GM11168 (cell line): Measurements from ENCODE around the gene CPA1.
"Not testable (repeated sequence)": the region's sequence is repeated elsewhere in the genome, so short reads cannot be mapped to it uniquely, and the experiment has no call there.

Experiments used
- in situ Hi-C: fragments of 300-500 bp; cut with MboI; formaldehyde crosslinking; loops from one replicate; pipeline ENCODE4 v1.12.0; 2022; ENCODE audit warnings: low sequenced_read_pairs; ENCODE audit not compliant: unreplicated experiment

The CPA1 gene

DNA sequence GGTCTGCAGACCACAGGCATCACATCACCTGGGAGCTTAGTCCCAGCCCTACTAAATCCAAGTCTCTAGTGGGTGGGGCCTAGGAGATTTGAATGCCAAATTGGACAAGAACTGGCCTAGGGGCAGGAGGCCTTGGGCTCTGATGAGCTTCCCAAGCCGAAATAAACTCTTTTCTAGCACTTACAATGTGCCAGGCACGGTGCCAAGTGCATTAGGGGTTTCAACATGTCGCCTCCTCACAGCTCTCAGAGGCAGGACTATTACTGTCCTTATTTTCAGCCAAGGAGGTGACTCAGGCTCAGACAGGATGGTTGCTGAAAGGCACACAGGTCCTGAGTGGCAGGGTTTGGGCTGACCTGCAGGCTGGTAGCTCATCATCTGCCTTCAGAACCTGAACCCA lies 9.2 kb upstream of the CPA1 start:
- in situ Hi-C loops = no loop called here

DNA sequence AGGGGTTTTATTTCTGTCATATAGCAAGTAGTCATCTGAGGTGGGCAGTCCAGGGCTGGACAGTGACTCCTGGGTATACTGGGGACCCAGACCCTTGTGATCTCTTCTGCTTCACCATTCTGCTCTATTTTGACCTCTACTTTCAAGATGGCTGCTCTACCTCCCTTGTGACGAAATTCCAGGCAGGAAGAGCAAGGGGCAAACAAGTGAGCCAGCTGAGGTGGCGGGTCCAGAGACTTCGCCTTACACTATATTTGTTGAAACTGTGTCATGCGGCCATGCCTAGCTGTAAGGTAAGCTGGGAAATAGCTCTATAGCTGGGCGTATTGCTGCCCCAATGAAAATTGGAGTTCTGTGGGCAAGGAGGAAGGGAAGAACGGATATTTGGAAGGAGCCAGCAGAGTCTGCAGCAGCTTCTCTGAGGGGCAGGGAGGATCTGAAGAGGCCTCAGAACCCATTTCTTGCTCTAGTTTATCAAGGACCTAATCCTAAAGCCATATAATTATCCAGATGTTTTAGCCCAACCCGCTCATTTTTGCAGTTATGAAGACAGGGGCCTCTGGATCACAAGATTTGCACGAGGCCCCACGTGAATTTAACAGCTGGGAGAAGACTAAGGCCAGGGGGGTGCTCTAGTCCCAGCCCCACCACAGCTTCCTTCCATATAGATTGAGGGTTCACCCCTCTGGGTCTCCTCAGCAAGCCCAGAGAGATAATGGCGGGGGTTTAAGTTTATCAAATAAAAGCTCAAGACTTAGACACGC lies 7.7 kb upstream of the CPA1 start:
- in situ Hi-C loops = no loop called here

DNA sequence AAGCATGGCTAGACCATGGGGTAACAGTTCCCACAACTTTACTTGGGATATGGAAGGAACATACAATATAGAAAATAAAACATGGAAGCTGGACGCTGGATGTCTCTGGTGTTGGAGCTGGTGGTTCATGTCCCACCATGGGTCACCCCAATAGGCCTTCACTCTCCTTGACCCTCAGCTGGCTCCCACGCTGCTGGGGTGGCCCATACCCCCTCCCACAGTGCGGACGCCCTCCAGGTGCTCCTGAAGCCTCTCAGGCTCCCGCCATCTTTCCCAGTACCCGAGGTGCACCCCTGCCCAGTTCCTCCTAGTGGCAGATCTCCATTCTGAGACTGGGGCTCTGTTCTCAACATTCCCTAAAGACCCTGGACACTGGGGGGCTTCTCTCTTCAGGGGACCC lies 5.8 kb upstream of the CPA1 start:
- in situ Hi-C loops = no loop called here

DNA sequence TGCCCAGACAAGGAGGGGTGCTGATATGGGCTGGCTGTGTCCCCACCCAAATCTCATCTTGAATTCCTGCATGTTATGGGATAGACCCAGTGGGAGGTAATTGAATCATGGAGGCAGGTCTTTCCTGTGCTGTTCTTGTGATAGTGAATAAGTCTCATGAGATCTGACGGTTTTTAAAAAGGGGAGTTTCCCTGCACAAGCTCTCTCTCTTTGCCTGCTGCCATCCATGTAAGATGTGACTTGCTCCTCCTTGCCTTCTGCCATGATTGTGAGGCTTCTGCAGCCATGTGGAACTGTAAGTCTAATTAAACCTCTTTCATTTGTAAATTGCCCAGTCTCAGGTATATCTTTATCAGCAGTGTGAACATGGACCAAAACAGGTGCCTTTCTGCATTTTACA lies 3.8 kb upstream of the CPA1 start:
- in situ Hi-C loops = not testable (repeated sequence)

DNA sequence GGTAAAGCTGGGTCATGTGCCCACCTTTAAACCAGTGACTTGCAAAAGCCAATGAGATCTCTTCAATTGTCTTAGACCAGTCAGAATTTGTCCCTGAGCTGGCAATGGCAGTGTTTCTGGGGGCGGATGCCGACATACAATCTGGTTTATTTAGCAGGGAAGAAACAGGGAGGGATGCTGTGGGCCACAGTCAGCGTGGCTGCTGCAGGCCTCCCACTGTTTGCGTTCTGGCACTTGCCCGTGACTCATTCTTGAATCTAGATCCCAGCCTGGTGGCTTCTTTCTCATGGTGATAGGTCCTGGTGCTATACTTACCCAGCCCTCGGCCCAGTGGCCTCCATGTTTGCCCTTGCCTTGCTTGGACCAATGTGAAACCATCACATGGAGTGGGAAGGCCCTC lies 3.1 kb upstream of the CPA1 start:
- in situ Hi-C loops = no loop called here

DNA sequence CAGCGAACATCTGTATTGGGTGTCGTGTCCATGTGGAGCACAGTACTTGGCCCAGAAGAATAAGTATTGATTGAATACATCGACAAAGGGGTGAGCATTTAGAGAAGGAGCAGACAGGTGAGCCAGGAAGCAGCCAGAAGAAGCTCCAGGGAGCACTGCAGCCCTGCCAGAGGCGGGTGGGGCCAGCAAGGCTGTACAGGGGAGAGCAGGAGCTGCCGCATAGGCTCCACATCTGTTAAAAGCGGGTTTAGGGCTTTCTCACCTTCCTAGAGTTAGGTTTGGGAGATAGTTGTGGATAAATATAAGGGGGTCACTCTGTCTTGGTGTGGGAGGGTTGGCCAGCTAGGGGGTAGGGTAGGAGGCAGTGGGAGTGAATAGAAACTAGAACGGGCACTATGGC lies 1.3 kb upstream of the CPA1 start:
- in situ Hi-C loops = no loop called here

DNA sequence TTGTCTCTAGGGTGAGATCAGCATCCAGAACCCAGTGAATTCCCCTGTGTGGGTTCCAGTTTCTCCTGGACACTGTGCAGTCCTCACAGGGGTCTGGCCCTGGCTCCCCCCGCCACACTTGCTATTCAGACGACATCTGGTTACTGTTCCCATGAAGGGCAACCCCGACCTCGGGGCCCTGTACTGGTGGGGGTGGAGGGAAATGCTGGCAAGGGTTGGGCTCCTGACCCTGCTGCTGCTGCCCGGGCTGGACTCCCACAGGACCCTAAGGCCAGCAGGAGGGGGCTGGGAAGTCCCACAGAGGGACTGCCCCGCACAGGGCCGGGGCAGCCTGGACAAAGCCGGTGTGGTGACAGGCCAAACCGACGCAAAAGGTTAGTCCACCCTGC lies 768 bp upstream of the CPA1 start:
- in situ Hi-C loops = no loop called here

DNA sequence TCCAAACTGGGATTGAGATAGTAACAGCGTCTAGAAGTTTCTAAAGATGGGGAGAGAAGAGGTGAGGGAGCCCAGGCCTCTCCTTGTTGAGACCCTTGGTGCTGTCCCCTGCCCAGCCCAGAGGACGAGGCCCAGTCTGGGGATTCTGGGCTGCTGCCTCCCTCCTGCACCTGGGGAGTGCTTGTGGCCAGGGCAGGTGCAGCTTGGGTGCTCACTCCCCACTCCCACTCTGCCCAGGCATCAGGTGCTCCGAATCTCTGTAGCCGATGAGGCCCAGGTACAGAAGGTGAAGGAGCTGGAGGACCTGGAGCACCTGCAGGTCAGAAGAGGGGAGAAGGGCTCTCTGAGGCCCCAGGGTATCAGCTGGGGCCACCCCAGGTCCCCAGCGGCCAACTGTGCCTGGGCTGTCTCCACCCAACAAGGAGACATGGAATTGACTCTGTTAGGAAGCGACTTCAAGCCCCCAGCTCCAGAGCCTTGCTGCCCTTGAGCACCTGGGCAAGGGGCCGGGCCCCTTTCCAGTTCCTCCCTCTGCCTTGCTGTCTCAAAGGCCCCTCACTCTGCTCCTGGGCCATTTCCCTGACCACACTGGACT lies 664 bp downstream of the CPA1 start:
- in situ Hi-C loops = no loop called here

DNA sequence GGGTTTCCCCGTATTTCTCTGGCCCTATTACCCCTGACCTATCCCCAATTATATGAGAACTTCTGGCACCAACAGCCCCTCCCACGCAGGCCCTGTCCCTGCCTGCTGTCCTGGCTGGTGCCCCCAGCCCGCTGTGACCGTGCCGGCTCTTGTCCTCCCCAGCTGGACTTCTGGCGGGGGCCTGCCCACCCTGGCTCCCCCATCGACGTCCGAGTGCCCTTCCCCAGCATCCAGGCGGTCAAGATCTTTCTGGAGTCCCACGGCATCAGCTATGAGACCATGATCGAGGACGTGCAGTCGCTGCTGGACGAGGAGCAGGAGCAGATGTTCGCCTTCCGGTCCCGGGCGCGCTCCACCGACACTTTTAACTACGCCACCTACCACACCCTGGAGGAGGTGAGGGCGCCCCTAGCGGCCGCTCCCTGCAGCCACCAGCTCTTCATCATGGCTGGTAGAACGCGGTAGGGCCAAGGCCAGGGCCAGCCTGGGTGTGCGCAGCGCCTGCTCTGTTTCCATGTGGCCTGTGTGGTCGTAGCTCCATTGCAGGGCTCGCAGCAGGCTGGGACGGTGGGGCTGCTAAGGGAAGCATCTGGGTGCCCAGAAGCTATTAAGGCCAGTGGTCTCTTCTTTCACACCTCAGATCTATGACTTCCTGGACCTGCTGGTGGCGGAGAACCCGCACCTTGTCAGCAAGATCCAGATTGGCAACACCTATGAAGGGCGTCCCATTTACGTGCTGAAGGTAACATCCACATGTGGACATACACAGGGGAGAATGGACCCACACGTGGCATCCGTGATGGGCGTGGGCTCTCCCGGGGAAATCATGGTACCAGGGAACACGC lies 1.4 kb downstream of the CPA1 start:
- in situ Hi-C loops = no loop called here

DNA sequence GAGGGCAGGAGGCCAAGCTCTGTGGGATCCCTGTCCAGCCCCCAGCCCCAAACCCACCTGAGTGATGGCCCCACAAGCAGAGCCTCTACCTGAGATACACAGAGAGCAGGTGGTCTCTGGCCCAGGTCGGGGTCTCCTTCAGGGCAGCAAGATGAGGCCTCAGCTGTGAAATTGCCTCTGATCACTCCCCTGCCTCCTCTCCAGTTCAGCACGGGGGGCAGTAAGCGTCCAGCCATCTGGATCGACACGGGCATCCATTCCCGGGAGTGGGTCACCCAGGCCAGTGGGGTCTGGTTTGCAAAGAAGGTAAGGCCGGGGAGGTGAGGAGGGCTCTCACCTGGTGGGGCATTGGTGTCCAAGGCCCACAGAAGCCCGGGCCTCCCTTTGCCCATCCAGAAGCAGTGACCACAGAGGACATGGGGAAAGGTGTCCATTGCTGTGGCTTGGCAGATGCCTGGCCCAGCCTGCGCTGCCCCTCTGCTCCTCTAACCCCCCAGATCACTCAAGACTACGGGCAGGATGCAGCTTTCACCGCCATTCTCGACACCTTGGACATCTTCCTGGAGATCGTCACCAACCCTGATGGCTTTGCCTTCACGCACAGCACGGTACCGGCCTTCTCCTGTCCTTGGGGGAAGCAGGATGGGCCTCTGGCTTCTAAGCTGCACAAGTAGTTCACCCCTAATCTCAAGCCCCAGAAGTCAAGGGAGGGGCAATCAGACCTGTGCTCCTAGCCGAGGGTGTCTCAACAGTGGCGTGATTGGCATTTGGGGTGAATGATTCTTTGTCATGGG lies 3.1 kb downstream of the CPA1 start:
- in situ Hi-C loops = no loop called here

DNA sequence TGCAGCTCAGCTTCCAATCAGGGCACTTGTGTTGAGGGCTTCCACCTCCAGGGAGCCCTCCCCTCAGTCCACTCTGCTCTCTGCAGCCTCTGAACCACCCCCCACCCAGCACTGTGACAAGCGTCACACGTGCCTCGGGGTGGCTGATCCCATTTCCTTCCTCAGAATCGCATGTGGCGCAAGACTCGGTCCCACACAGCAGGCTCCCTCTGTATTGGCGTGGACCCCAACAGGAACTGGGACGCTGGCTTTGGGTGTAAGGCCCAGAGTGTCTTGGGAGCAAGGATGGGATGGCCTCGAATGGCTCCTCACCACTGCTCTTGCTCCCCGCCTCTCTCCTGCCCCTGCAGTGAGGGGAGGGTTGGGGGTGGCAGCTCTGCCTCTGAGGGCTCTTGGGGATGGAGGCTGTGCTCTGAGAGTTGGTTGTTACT lies 4.1 kb downstream of the CPA1 start:
- in situ Hi-C loops = no loop called here

DNA sequence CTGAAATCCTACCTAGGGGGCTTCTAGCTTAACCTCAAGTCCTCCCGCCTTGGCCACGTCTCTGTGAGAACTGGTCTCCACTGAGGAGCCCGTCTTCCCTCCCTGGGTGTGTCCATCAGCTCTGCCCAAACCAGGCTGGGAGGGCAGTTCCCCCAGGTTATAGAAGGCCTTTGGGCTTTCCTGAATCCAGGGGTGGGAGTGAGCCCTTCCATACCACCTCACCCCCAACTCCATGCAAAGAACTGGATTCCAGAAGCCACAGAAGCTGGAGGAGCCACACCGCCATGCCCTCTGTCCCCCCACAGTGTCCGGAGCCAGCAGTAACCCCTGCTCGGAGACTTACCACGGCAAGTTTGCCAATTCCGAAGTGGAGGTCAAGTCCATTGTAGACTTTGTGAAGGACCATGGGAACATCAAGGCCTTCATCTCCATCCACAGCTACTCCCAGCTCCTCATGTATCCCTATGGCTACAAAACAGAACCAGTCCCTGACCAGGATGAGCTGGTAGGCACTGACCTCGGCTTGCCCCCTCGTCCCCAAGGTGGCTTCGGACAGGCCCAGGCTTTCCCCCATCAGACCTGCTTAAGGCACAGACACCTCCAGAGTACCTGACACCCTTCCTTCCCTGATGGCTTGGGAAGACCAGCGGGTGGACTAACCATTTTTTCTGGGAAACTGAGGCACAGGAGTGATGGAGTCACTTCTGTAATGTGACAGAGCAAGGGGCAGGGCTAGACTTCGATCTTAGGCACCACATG lies 4.7 kb downstream of the CPA1 start:
- in situ Hi-C loops = no loop called here

DNA sequence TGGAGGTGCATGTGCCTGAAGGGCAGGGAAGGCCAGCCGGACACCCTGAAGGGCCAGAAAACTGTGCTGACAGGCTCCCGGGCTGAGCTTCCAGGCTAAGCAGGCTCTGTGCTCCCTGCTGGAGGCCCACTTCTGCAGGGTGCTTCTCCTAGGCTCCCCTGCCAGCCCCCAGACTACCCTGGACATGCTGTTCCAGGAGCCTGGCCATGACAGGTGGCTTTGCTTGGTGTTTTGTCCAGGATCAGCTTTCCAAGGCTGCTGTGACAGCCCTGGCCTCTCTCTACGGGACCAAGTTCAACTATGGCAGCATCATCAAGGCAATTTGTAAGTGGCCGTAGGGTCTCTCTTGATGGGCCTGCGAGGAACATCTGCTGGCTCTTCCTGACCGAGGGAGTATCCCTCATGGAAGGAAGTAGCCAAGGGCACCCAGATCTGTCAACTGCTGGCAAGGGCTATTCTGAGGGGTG lies 5.3 kb downstream of the CPA1 start:
- in situ Hi-C loops = no loop called here

DNA sequence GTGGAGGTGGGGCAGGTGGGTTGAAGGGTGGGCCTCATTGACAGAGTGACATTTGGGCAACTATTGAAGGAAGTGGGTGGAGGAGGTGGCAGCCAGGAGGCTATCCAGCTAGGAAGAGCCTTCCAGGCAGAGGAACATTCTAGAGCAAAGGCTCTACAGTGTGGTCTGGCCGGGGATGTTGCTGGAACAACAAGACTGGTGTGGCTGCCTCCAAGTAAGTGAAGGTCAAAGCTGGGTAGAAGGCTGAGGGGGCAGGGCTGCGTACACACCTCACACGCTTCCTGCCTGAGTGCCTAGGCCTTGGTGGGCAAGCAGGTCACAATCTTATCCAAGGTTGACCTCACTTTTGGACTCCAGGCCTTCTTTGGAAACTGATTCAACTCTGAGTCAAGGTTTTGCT lies 6.6 kb downstream of the CPA1 start:
- in situ Hi-C loops = no loop called here

DNA sequence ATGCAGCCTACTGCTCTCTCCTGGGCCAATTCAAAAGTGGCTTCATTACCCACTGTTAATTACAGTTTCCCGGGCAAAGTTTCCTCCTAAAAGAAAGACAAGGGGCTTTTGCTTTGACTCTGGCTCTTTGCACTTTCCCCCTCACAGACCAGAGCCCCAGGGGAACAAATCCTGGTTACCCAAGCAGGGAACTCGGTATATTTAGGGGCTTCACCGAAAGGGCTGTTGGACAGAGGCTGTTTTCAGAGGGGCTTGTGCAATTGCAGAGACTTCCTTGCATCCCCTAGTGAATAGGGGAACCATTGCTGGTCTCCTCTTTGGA lies 7.0 kb downstream of the CPA1 start:
- in situ Hi-C loops = no loop called here

DNA sequence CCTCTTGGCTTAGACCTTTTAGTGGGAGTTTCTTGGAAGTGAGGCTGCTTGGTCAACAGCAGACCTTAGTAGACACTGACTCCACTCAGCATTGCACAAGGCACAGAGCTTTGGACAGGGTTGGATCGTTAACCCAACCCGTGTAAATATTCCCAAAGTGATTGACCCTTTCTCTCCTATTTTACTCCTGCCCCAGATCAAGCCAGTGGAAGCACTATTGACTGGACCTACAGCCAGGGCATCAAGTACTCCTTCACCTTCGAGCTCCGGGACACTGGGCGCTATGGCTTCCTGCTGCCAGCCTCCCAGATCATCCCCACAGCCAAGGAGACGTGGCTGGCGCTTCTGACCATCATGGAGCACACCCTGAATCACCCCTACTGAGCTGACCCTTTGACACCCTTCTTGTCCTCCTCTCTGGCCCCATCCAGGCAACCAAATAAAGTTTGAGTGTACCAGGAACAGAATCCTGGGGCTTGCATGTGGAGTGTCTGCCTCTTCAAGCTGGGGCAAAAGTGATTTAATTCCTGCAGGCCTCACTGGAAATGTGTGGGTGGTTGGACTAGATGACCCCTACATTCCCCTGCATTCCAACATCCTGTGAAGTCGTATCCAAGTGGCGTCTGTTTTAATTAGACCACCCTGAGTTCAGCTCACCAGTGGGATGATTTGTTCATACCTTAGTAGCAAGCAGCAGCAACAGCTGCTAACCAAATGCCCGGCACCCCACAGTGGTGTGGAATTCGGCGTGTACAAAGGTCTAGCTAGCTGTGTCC lies 7.5 kb downstream of the CPA1 start:
- in situ Hi-C loops = no loop called here

DNA sequence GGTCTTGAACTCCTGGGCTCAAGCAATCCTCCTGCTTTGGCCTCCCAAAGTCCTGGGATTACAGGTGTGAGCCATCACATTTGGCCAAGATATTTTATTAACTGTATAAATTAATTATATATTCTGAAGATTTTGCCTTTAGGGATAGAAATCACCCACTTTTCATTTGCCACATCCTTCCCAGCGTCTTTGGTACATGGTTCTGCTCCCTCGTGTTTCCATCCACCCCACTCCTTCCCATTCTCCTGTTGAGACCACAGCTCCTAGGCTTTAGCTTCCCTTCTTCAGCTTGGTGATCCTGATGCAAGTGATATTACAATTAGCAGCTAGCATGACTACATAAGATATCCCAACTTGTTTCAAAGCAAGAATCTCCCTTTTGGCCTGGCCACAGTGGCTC lies 8.4 kb downstream of the CPA1 start:
- in situ Hi-C loops = no loop called here

DNA sequence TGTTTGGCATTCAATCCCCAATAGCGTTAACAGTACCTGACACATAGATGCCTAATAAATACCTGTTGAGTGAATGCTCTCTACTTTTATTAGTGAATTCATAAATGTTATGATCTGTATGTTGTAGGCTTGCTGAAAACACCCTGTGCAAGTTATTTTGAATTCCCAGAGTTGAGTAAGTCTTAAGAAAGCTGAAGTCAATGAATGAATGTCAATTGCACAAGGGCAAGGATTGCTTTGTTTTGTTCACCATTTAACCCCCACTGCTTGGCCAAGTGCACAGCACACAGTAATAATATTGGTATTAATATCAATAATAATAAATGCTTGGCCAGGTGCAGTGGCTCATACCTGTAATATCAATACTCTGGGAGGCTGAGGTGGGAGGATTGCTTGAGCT lies 10.2 kb downstream of the CPA1 start:
- in situ Hi-C loops = no loop called here

DNA sequence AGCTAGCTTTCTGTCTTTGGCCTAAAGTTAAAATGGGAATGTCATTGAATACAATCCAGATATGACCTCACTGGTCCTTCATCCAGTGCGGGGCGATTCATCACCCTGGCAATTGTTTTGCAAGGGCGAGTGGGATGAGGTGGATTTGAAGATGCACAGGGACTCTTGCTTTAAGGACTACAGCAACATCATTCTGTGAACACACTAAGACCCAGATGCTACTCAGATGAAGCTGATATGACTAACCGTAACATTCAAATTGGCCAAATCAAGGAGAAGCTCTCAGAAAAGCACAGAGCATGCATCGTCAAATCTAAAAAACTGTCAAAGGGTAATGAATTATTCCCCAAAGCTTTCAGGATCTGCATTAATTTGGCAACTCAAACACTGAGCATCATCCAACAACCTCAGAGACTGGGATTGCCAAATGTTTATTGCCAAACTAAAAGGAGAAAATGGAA lies 12.8 kb downstream of the CPA1 start:
- in situ Hi-C loops = no loop called here
